Stimulated activated CD4-positive, alpha-beta T cell treated with anti-CD3 and anti-CD28 coated beads, Interleukin-1b, Interleukin-23, amount 100 ng/mL, for 1 hour (primary cell): ENCODE data around the gene VTN.
A peak's percentile ranks its signal among the peaks of the same experiment; 100 is the strongest.
"Not testable (repeated sequence)": the region's sequence is repeated elsewhere in the genome, so short reads cannot be mapped to it uniquely, and the experiment has no call there.

Experiments used
- DNase-seq, 2 donors: peaks; one replicate each; pipeline ENCODE4 v3.0.0-alpha.2; 2020; ENCODE audit warnings: low read depth in 2 of 2

VTN gene

GRCh38 chr17:28342313-28342712 is 27.8 kb downstream of the VTN start:
- DNase-seq, result no peak

GRCh38 chr17:28341516-28341915 is 28.6 kb downstream of the VTN start:
- DNase-seq, result no peak

GRCh38 chr17:28340374-28340773 is 29.7 kb downstream of the VTN start:
- DNase-seq, result no peak

- no peak for DNase-seq
These were observed 30.7 kb downstream of the VTN start for GRCh38 chr17:28339431-28339830.

GRCh38 chr17:28338769-28339212 is 31.3 kb downstream of the VTN start:
- DNase-seq, result not testable (repeated sequence)

- DNase-seq, result no peak
These were observed 31.9 kb downstream of the VTN start for GRCh38 chr17:28338056-28338768.

GRCh38 chr17:28335959-28336871 is 33.9 kb downstream of the VTN start:
- no peak for DNase-seq

- peak; percentile 81 to 96 for DNase-seq
These were observed 34.7 kb downstream of the VTN start, which contains the start of the genes IFT20 and TNFAIP1 for GRCh38 chr17:28335201-28335958. Gene IFT20 (minus strand): TSS chr17:28335472. CDS start chr17:28331985, 3,487 bp downstream. Gene TNFAIP1 (plus strand): TSS chr17:28335761. CDS start chr17:28339522, 3,761 bp downstream.

GRCh38 chr17:28334666-28335200 is 35.4 kb downstream of the VTN start:
- DNase-seq, result no peak

- no peak for DNase-seq
These were observed 35.9 kb downstream of the VTN start for GRCh38 chr17:28334171-28334570.

- DNase-seq, result no peak
These were observed 36.9 kb downstream of the VTN start for GRCh38 chr17:28333083-28333746.

- DNase-seq, result no peak
These were observed 38.2 kb downstream of the VTN start for GRCh38 chr17:28331891-28332420.

GRCh38 chr17:28330671-28331070 is 39.4 kb downstream of the VTN start:
- no peak for DNase-seq

- DNase-seq, result no peak
These were observed 41.8 kb downstream of the VTN start for GRCh38 chr17:28328325-28328724.

GRCh38 chr17:28327709-28328108 is 42.4 kb downstream of the VTN start:
- no peak for DNase-seq

GRCh38 chr17:28327031-28327607 is 43.0 kb downstream of the VTN start:
- DNase-seq, result no peak

- no peak for DNase-seq
These were observed 44.0 kb downstream of the VTN start for GRCh38 chr17:28326114-28326513.

GRCh38 chr17:28325211-28325610 is 44.9 kb downstream of the VTN start:
- no peak for DNase-seq

- no peak for DNase-seq
These were observed 45.3 kb downstream of the VTN start for GRCh38 chr17:28324781-28325180.

- no peak for DNase-seq
These were observed 45.8 kb downstream of the VTN start for GRCh38 chr17:28324267-28324745.
